OCI-LY7 (cell line): ENCODE results near the gene MAVS.

Source experiments
- EZH2phosphoT487 ChIP-seq: fragments of 200-600 bp; sonication (generic); IDR thresholded peaks from 2 replicates; pipeline ENCODE4 v1.6.1; 2018; ENCODE audit warnings: low read depth, borderline replicate concordance, mild to moderate bottlenecking, mixed run types, antibody characterized with exemption, low read length, moderate library complexity, mixed read lengths
- TF ChIP-seq, protein P1 (sequence below): fragments of 200-600 bp; sonication (generic); conservative IDR thresholded peaks from 2 replicates; pipeline ENCODE4 v1.5.1; 2014; ENCODE audit warnings: mild to moderate bottlenecking, antibody characterized with exemption, low read length, moderate library complexity, mixed read lengths

DNA sequence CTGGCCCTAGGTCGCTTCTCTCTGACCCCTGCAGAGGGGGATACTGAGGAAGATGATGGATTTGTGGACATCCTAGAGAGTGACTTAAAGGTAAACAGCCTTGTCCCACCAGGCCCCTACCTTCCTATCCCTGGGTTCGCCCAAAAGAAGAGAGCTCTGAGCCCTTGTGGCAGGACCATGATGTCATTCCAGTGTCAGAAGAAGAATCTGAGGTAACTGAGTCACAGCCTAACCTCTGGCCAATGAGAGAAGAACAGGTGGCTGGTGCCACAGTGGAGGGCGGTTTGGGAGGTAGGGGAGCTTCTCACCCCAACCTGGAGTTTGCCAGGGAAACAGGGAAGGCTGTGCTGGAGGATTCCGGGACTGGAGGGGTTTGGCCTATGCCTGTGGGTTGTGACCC is 45.3 kb upstream of the MAVS start:
- TF ChIP-seq, protein P1, sequence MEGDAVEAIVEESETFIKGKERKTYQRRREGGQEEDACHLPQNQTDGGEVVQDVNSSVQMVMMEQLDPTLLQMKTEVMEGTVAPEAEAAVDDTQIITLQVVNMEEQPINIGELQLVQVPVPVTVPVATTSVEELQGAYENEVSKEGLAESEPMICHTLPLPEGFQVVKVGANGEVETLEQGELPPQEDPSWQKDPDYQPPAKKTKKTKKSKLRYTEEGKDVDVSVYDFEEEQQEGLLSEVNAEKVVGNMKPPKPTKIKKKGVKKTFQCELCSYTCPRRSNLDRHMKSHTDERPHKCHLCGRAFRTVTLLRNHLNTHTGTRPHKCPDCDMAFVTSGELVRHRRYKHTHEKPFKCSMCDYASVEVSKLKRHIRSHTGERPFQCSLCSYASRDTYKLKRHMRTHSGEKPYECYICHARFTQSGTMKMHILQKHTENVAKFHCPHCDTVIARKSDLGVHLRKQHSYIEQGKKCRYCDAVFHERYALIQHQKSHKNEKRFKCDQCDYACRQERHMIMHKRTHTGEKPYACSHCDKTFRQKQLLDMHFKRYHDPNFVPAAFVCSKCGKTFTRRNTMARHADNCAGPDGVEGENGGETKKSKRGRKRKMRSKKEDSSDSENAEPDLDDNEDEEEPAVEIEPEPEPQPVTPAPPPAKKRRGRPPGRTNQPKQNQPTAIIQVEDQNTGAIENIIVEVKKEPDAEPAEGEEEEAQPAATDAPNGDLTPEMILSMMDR = no peak
- no peak for TF ChIP-seq EZH2phosphoT487
